ENCODE data around the gene GPR149.

GPR149 gene

DNA sequence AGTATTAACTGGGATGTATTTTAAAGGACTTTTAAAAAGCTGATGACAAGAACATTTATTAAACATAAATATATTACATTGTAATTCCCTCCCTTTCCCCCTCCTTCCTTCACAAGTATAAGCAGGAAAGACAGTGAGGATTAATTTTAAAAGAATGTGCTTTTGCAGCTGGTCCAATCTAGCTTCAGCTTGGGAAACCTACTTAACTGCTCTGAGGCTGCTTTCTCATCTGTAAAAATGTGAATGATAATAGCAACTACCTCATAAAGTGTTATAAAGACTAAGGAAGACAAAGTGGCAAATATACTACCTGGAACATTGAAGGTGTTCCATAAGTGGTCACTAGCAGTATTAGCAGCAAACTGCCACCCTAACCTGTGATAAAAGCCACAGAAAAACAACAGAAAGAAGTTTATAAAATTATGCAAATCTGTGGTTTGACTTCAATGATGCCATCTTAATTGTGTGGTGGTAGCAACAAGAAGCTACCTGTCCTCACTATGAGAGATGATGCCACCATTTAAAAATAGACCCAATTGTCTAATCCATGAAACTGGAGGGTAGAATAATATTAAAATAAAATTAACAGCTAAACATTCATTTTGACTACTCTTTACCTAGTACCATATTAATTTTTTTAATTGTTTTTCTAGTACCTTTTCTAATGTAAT, 125.7 kb downstream of the GPR149 start:
- TF ChIP-seq, protein P1, sequence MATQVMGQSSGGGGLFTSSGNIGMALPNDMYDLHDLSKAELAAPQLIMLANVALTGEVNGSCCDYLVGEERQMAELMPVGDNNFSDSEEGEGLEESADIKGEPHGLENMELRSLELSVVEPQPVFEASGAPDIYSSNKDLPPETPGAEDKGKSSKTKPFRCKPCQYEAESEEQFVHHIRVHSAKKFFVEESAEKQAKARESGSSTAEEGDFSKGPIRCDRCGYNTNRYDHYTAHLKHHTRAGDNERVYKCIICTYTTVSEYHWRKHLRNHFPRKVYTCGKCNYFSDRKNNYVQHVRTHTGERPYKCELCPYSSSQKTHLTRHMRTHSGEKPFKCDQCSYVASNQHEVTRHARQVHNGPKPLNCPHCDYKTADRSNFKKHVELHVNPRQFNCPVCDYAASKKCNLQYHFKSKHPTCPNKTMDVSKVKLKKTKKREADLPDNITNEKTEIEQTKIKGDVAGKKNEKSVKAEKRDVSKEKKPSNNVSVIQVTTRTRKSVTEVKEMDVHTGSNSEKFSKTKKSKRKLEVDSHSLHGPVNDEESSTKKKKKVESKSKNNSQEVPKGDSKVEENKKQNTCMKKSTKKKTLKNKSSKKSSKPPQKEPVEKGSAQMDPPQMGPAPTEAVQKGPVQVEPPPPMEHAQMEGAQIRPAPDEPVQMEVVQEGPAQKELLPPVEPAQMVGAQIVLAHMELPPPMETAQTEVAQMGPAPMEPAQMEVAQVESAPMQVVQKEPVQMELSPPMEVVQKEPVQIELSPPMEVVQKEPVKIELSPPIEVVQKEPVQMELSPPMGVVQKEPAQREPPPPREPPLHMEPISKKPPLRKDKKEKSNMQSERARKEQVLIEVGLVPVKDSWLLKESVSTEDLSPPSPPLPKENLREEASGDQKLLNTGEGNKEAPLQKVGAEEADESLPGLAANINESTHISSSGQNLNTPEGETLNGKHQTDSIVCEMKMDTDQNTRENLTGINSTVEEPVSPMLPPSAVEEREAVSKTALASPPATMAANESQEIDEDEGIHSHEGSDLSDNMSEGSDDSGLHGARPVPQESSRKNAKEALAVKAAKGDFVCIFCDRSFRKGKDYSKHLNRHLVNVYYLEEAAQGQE (IDR thresholded peaks at IDR 0.05; ENCODE audit: insufficient read depth in 1 of 2, low read depth in 2 of 2, low read length in 2 of 2): no peak
- TF ChIP-seq POLR2AphosphoS5 (IDR thresholded peaks at IDR 0.05; ENCODE audit: low read depth, low read length): no peak
- TF ChIP-seq FOXP2 (optimal IDR thresholded peaks at IDR 0.05; ENCODE audit: borderline replicate concordance, extremely low read depth, extremely low read length, insufficient read depth): no peak
- no peak for TF ChIP-seq SIN3A (IDR thresholded peaks at IDR 0.05; ENCODE audit: borderline replicate concordance, insufficient read depth, low read length)
- TF ChIP-seq TAF1 (IDR thresholded peaks at IDR 0.05; ENCODE audit: borderline replicate concordance, insufficient read depth, low read length): no peak

DNA sequence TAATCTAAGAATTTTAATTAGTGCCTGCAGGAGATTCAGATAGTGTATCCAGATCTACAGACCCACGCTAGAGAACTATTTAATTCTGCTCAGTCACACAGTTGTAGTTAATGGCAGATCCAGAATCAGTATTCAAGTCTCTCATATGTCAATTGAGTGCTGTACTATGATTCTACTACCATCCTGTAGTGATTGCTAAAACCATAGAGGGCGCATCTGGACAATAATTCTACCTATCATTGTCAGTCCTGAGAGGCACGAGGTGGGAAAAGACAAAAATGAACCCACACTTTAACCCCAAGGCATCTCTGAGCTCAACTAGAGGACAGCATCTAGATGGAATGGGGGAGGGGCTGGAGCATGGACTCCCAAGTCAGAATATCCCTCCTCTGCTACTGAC, 128.4 kb downstream of the GPR149 start:
- no peak for TF ChIP-seq TAF1 (IDR thresholded peaks at IDR 0.05; ENCODE audit: borderline replicate concordance, insufficient read depth, low read length)
- no peak for TF ChIP-seq FOXP2 (optimal IDR thresholded peaks at IDR 0.05; ENCODE audit: borderline replicate concordance, extremely low read depth, extremely low read length, insufficient read depth)
- no peak for TF ChIP-seq POLR2AphosphoS5 (IDR thresholded peaks at IDR 0.05; ENCODE audit: low read depth, low read length)
- TF ChIP-seq SIN3A (IDR thresholded peaks at IDR 0.05; ENCODE audit: borderline replicate concordance, insufficient read depth, low read length): no peak
- TF ChIP-seq, protein P1 (IDR thresholded peaks at IDR 0.05; ENCODE audit: insufficient read depth in 1 of 2, low read depth in 2 of 2, low read length in 2 of 2): no peak

DNA sequence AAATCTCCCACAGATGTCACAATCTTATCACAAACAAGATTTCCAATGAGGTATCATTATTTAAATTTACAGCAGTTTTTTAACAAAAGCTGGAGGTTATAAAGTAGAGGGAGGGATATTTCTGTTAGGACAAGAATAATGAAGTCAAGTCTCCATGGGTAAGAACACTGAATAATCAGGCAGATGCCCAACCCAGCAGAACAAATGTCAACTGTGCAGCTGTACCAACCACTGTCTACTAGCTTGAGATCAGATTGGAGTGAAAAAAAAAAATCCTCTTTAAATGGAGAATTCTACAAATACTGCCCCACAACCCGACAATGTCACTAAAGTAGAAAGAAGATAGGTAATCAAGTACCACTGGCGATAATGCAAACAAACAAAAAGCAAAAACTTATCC, 136.0 kb downstream of the GPR149 start:
- TF ChIP-seq, protein P1 (IDR thresholded peaks at IDR 0.05; ENCODE audit: insufficient read depth in 1 of 2, low read depth in 2 of 2, low read length in 2 of 2): no peak
- TF ChIP-seq FOXP2 (optimal IDR thresholded peaks at IDR 0.05; ENCODE audit: borderline replicate concordance, extremely low read depth, extremely low read length, insufficient read depth) (no peak), SIN3A (IDR thresholded peaks at IDR 0.05; ENCODE audit: borderline replicate concordance, insufficient read depth, low read length) (no peak), POLR2AphosphoS5 (IDR thresholded peaks at IDR 0.05; ENCODE audit: low read depth, low read length) (no peak), TAF1 (IDR thresholded peaks at IDR 0.05; ENCODE audit: borderline replicate concordance, insufficient read depth, low read length) (no peak)

DNA sequence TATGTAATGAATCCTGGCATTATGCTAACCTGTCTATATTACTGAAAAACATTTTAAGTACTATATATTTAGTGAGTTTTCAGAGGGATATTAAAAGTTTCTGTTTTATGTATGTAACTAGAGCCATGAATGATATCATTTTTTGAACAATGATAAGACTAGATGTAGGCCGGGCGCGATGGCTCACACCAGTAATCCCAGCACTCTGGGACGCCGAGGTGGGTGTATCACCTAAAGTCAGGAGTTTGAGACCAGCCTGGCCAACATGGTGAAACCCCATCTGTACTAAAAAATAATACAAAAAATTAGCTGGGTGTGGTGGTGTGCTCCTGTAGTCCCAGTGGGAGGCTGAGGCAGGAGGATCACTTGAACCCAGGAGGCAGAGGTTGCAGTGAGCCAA, 139.8 kb downstream of the GPR149 start:
- no peak for TF ChIP-seq TAF1 (IDR thresholded peaks at IDR 0.05; ENCODE audit: borderline replicate concordance, insufficient read depth, low read length)
- no peak for TF ChIP-seq FOXP2 (optimal IDR thresholded peaks at IDR 0.05; ENCODE audit: borderline replicate concordance, extremely low read depth, extremely low read length, insufficient read depth)
- TF ChIP-seq SIN3A (IDR thresholded peaks at IDR 0.05; ENCODE audit: borderline replicate concordance, insufficient read depth, low read length): no peak
- TF ChIP-seq, protein P1 (IDR thresholded peaks at IDR 0.05; ENCODE audit: insufficient read depth in 1 of 2, low read depth in 2 of 2, low read length in 2 of 2): no peak
- no peak for TF ChIP-seq POLR2AphosphoS5 (IDR thresholded peaks at IDR 0.05; ENCODE audit: low read depth, low read length)
